Activated gamma-delta T cell treated with anti-CD3 and anti-CD28 coated beads, Interleukin-2, amount 50 U/mL, for 16 hours (primary cell): Measurements from ENCODE around the gene HOXD4.

Source experiments
- DNase-seq: peaks from one replicate; pipeline ENCODE4 v3.0.0-alpha.2; 2020; ENCODE audit warnings: low read depth

Gene HOXD4

DNA sequence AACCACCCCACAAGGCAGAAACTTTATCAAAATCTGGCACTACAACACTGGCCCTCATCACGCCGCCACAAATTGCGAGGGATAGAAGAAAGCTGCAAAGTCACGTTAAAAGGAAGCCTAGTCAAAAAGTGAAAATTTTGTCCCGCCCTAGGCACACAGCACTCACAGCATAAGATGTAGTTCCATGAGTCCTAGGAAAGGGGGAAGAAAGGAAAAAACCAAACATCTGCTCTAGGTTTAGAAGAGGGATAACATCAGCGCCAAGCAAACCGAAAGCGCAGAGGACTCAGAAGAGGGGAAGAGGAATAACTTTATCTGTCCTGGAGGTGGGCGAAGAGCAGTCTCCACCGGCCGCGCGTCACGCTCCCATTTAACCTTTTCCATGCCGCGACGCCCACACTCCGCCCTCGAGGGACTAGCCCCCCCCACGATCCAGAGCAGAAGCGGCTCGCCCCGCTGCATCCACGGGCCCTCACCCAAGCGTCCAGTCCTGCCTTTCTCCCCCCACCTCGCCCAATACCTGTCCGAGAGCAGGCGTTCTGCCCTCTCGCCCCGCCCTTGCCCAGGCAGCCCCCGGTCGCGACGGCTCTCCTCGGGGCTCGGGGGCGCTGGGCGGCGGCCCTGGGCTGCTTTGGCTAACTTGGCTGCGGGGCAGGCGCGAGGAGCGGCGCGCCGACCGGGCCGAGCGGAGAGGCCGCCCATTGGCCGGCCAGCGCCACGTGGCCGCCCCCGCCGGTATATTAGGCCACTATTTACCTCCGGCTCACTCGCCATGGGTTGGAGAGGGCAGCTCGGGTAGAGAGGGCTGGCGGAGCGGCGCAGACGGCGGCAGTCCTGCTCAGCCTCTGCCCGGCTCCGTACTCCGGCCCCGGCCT is 36.8 kb downstream of the HOXD4 start, which contains the start of gene HOXD1:
Gene HOXD1 (plus strand): TSS at position 770 of the 875 bp plus-strand sequence. CDS start 134 bp downstream, outside the sequence.
- no peak for DNase-seq

- DNase-seq: no peak
Observed at GRCh38 chr2:176188774-176189680, 37.7 kb downstream of the HOXD4 start.

- no peak for DNase-seq
Observed at GRCh38 chr2:176189681-176190641, 38.6 kb downstream of the HOXD4 start.

DNA sequence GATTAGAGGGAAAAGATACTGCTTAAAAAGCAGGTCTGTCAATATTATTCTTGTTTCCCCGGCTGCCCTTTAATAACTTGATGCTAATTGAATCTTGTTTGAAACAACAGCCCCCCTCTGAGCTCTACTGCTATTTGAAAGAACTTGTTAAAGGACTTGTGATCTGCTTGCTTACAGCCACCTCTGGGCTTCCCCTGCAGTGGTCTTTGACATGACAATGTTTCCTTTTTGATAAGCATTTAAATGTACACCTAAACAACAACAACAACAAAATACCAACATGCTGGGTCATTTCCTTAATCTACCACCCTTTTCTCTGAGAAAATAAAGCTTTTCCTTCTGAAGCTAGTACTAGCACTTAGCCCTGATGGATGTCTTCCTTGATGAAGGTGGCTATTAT is 41.0 kb downstream of the HOXD4 start:
- no peak for DNase-seq

DNA sequence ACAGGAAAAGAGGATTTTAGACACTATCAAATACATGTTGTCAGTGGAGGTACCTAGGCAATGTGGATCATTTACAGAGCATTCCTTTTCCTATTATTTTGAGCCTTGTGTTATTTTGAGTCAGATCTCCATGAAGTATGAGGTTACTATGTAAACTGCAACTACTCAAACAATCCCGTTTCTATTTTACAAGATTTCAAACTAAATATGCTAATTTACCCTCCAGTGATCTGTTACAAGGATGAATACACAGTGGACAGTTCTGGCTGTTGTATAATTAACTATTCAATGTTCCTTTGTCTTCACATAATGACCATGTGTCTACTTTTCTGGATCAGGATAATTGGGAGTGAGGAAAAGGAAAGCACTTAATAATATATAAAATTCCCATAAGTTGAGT is 41.7 kb downstream of the HOXD4 start:
- no peak for DNase-seq

- no peak for DNase-seq
Observed at GRCh38 chr2:176199902-176200301, 48.6 kb downstream of the HOXD4 start.

DNA sequence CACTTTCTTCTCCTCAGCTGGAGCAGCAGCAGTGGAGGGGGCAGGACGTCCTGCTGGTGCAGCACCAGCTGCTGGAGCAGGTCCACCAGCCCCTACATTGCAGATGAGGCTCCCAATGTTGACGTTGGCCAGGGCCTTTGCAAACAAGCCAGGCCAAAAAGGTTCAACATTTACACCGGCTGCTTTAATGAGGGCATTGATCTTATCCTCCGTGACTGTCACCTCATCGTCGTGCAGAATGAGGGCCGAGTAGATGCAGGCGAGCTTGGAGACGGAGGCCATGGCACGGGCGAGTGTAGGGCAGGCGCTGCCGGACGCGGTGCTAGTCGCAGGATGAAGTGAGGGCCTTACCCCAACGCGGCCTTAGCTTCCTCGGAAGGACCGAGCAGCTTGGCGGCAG is 49.6 kb downstream of the HOXD4 start:
- no peak for DNase-seq

GRCh38 chr2:176202491-176202890 is 51.1 kb downstream of the HOXD4 start:
- no peak for DNase-seq
